NCI-H2196 (cell line): ENCODE results near the gene NADK2.
A peak's percentile ranks its signal among the peaks of the same experiment; 100 is the strongest.
"Not testable (repeated sequence)": the region's sequence is repeated elsewhere in the genome, so short reads cannot be mapped to it uniquely, and the experiment has no call there.

Experiments
- DNase-seq: peaks from one replicate; lab custom pipeline; 2025; ENCODE audit not compliant: unreplicated experiment; lab: John Stamatoyannopoulos, UW

The NADK2 gene

GRCh38 chr5:36241631-36242533, at the start of gene NADK2:
Gene NADK2, minus strand, starts transcription at chr5:36241925. Its CDS starts 127 bp downstream, at chr5:36241798.
- peak; percentile 100 for DNase-seq

GRCh38 chr5:36285837-36286615, 44.3 kb upstream of the NADK2 start:
- no peak for DNase-seq

- DNase-seq, result not testable (repeated sequence)
These were observed 42.0 kb upstream of the NADK2 start for GRCh38 chr5:36283775-36284174.

GRCh38 chr5:36281626-36282025, 39.9 kb upstream of the NADK2 start:
- DNase-seq, result no peak

GRCh38 chr5:36279054-36279698, 37.5 kb upstream of the NADK2 start:
- DNase-seq, result no peak

- no peak for DNase-seq
These were observed 35.9 kb upstream of the NADK2 start for GRCh38 chr5:36277521-36278176.

- DNase-seq, result peak; percentile 57
These were observed 35.1 kb upstream of the NADK2 start for GRCh38 chr5:36276864-36277263.

GRCh38 chr5:36273809-36274526, 32.2 kb upstream of the NADK2 start:
- no peak for DNase-seq

GRCh38 chr5:36272136-36272690, 30.5 kb upstream of the NADK2 start:
- DNase-seq, result no peak

- no peak for DNase-seq
These were observed 29.3 kb upstream of the NADK2 start for GRCh38 chr5:36270876-36271575.

- peak; percentile 71 for DNase-seq
These were observed 28.4 kb upstream of the NADK2 start for GRCh38 chr5:36270175-36270574.

GRCh38 chr5:36269478-36269877, 27.8 kb upstream of the NADK2 start:
- no peak for DNase-seq

- DNase-seq, result no peak
These were observed 26.2 kb upstream of the NADK2 start for GRCh38 chr5:36267905-36268304.

- DNase-seq, result no peak
These were observed 22.6 kb upstream of the NADK2 start for GRCh38 chr5:36264202-36264760.

GRCh38 chr5:36261186-36261585, 19.5 kb upstream of the NADK2 start:
- DNase-seq, result no peak

- no peak for DNase-seq
These were observed 11.8 kb upstream of the NADK2 start for GRCh38 chr5:36253575-36253974.

- no peak for DNase-seq
These were observed 11.1 kb upstream of the NADK2 start for GRCh38 chr5:36252722-36253365.

- no peak for DNase-seq
These were observed 9.5 kb upstream of the NADK2 start for GRCh38 chr5:36251218-36251617.

GRCh38 chr5:36250427-36250826, 8.7 kb upstream of the NADK2 start:
- no peak for DNase-seq
